ENCODE measurements around the gene ARPC1B.

GRCh38 chr7:99359465-99360154, 14.9 kb upstream of the ARPC1B start:
- TF ChIP-seq EZH2 (IDR thresholded peaks at IDR 0.05; ENCODE audit: low read length, missing control alignments): no peak
- TF ChIP-seq, protein P1, sequence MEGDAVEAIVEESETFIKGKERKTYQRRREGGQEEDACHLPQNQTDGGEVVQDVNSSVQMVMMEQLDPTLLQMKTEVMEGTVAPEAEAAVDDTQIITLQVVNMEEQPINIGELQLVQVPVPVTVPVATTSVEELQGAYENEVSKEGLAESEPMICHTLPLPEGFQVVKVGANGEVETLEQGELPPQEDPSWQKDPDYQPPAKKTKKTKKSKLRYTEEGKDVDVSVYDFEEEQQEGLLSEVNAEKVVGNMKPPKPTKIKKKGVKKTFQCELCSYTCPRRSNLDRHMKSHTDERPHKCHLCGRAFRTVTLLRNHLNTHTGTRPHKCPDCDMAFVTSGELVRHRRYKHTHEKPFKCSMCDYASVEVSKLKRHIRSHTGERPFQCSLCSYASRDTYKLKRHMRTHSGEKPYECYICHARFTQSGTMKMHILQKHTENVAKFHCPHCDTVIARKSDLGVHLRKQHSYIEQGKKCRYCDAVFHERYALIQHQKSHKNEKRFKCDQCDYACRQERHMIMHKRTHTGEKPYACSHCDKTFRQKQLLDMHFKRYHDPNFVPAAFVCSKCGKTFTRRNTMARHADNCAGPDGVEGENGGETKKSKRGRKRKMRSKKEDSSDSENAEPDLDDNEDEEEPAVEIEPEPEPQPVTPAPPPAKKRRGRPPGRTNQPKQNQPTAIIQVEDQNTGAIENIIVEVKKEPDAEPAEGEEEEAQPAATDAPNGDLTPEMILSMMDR (conservative IDR thresholded peaks at IDR 0.05 in 1 of 2, IDR thresholded peaks at IDR 0.05 in 1 of 2; ENCODE audit: low read depth in 1 of 2, low read length in 2 of 2): no peak

All from fibroblast of lung (primary cell).